ENCODE measurements around the gene PCCB.
"Not testable (repeated sequence)": the region's sequence is repeated elsewhere in the genome, so short reads cannot be mapped to it uniquely, and the experiment has no call there.

The PCCB gene

GRCh38 chr3:136263251-136263650, 13.1 kb downstream of the PCCB start:
- DNase-seq, result no peak

- DNase-seq, result not testable (repeated sequence)
These were observed 16.5 kb downstream of the PCCB start for GRCh38 chr3:136266468-136267125.

- no peak for DNase-seq
These were observed 17.1 kb downstream of the PCCB start for GRCh38 chr3:136267235-136267634.

- no peak for DNase-seq
These were observed 20.0 kb downstream of the PCCB start for GRCh38 chr3:136270179-136270578.

GRCh38 chr3:136271626-136272025, 21.5 kb downstream of the PCCB start:
- not testable (repeated sequence) for DNase-seq

- DNase-seq, result no peak
These were observed 26.1 kb downstream of the PCCB start for GRCh38 chr3:136276049-136276755.

- DNase-seq, result no peak
These were observed 27.0 kb downstream of the PCCB start for GRCh38 chr3:136277115-136277514.

- DNase-seq, result no peak
These were observed 27.5 kb downstream of the PCCB start for GRCh38 chr3:136277634-136278033.

- no peak for DNase-seq
These were observed 29.0 kb downstream of the PCCB start for GRCh38 chr3:136279092-136279491.

GRCh38 chr3:136280961-136281360, 30.8 kb downstream of the PCCB start:
- DNase-seq, result no peak

- no peak for DNase-seq
These were observed 31.9 kb downstream of the PCCB start for GRCh38 chr3:136281966-136282520.

GRCh38 chr3:136283627-136284026, 33.5 kb downstream of the PCCB start:
- DNase-seq, result no peak

- no peak for DNase-seq
These were observed 41.2 kb downstream of the PCCB start for GRCh38 chr3:136291302-136291701.

- no peak for DNase-seq
These were observed 42.4 kb downstream of the PCCB start for GRCh38 chr3:136292500-136292899.

GRCh38 chr3:136293279-136293678, 43.1 kb downstream of the PCCB start:
- DNase-seq, result no peak

- DNase-seq, result no peak
These were observed 44.0 kb downstream of the PCCB start for GRCh38 chr3:136294176-136294575.

- no peak for DNase-seq
These were observed 46.8 kb downstream of the PCCB start for GRCh38 chr3:136296960-136297359.

- no peak for DNase-seq
These were observed 47.7 kb downstream of the PCCB start for GRCh38 chr3:136297826-136298225.

- no peak for DNase-seq
These were observed 50.3 kb downstream of the PCCB start for GRCh38 chr3:136300444-136300843.

- DNase-seq, result no peak
These were observed 55.7 kb downstream of the PCCB start for GRCh38 chr3:136305879-136306278.

- no peak for DNase-seq
These were observed 61.1 kb downstream of the PCCB start for GRCh38 chr3:136311261-136311660.

GRCh38 chr3:136311968-136312367, 61.8 kb downstream of the PCCB start:
- no peak for DNase-seq

- no peak for DNase-seq
These were observed 76.2 kb downstream of the PCCB start for GRCh38 chr3:136326316-136326715.

GRCh38 chr3:136327671-136328070, 77.5 kb downstream of the PCCB start:
- DNase-seq, result no peak
